GM19324 (cell line): ENCODE data around the gene PHF8.

Source experiments
- ATAC-seq: cut with Tn5 transposase; IDR thresholded peaks from one replicate; pipeline ENCODE4 v1.9.1; 2021; ENCODE audit warnings: mild to moderate bottlenecking, moderate library complexity; ENCODE audit not compliant: unreplicated experiment, low FRiP score

The PHF8 gene

GRCh38 chrX:54044126-54044876 is at the start of gene PHF8:
TSS of gene PHF8 (minus strand) at chrX:54044473. CDS start at chrX:54042728, 1,745 bp downstream.
- ATAC-seq = peak; percentile 87

- ATAC-seq = no peak
These were observed 49.3 kb upstream of the PHF8 start for GRCh38 chrX:54093571-54093970.

GRCh38 chrX:54093159-54093558 is 48.9 kb upstream of the PHF8 start:
- ATAC-seq = no peak

DNA sequence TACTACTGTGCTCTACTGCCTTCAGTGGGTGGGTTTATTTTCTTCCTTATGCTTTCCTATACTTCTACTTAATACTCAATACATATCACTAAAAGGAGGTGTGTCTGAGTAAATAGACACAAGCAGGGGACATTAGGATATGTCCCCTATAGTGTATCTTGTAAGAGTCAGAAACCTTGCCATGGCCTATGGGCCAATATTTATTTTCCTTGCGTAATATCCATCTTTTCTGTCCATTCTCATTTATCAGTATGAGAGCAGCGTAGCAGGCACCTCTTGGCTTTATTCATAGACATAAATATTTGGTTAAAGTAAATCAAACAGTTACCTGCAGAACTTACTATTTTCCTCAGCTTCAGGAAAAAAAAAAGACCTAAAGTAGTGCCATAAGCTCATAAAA is 46.6 kb upstream of the PHF8 start:
- no peak for ATAC-seq

GRCh38 chrX:54089191-54089590 is 44.9 kb upstream of the PHF8 start:
- no peak for ATAC-seq

GRCh38 chrX:54087661-54088060 is 43.4 kb upstream of the PHF8 start:
- ATAC-seq = no peak

GRCh38 chrX:54085666-54086065 is 41.4 kb upstream of the PHF8 start:
- no peak for ATAC-seq

GRCh38 chrX:54076903-54077302 is 32.6 kb upstream of the PHF8 start:
- no peak for ATAC-seq

DNA sequence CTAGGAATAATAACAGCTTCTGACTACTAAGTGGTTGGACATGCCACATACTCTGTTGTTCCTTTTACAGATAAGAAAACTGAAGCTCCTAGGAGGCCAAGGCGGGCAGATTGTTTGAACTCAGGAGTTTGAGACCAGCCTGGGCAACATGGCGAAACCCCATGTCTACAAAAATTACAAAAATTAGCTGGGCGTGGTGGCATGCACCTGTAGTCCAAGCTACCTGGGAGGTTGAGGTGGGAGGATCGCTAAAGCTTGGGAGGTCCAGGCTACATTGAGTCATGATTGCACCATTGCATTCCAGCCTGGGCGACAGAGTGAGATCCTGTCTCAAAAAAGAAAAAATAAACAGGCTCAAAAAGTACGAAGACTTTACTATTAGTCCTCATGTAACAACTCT is 30.6 kb upstream of the PHF8 start:
- no peak for ATAC-seq

- no peak for ATAC-seq
These were observed 23.5 kb upstream of the PHF8 start for GRCh38 chrX:54067766-54068165.

DNA sequence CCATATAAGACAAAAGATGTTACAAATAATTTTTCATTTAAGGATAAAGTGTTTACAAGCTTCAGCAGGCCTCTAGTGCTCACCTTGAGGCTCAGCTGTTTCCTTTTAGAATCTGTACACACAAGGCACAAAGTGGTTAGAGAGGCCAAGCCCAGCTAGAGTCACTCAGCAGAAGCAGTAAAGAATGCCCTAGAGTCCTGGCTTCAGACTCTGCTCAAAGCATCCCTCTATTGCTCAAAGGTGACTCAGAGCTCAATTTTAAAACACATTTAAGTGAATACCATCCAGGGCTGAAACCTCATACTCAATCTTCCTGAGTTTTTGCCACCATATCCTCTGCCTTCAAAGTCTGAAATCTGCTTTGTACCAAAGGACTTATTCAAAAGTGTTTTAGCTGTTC is 22.6 kb upstream of the PHF8 start:
- no peak for ATAC-seq

- ATAC-seq = no peak
These were observed 20.3 kb upstream of the PHF8 start for GRCh38 chrX:54064564-54064963.

DNA sequence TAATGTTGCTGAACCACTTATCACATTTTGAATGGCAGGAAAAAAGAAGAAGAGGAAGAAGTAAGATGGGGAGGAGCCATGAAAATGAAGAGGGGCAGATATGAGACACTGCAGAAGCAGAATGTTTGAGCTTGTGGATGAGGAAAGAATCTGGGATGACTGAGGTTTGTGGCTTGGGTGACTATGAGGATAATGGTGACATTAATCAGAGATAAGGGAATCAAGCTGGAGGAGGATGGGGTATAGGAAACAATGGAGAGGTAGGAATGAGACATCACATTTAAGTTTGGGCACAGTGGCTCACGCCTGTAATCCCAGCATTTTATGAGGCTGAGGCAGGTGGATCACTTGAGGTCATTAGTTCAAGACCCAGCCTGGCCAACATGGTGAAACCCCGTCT is 19.1 kb upstream of the PHF8 start:
- no peak for ATAC-seq

DNA sequence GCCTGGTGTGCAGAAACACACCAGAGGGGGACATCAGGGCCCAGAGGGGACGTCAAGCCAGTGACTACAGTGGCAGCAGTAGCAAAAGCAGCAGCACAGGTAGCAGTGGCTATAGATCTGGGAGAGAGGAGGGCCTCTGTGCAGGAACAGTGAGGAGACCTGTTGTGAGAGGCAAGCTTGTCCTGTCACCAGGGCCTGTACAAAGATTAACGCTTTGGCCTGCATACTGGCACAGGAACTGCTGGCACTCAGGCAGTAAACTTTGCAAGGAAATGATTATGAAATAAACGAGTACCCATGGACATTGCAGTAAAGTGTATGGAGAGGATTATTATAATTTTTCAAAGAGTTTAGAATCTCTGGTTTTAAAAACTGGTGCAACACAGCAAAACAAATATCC is 5.5 kb upstream of the PHF8 start:
- ATAC-seq = no peak

DNA sequence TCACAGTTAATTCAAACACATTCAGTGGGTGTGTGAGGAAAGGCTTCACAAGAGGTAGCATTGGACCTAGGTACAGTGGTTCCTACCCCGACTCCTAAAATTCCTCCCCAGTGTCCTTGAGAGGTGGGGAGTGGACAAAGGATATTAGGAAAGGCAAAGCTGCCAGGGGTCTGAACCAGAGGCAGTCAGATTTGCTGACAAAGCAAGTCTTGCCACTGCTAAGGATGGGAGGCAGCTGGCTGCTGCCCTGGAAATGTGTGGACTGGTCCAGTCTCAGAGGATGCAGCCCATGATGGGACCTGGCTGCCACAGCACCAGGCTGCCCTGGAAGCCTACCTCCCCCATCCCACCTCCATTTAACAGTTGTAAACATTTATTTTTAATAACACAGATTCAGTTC is 4.1 kb upstream of the PHF8 start:
- ATAC-seq = no peak

DNA sequence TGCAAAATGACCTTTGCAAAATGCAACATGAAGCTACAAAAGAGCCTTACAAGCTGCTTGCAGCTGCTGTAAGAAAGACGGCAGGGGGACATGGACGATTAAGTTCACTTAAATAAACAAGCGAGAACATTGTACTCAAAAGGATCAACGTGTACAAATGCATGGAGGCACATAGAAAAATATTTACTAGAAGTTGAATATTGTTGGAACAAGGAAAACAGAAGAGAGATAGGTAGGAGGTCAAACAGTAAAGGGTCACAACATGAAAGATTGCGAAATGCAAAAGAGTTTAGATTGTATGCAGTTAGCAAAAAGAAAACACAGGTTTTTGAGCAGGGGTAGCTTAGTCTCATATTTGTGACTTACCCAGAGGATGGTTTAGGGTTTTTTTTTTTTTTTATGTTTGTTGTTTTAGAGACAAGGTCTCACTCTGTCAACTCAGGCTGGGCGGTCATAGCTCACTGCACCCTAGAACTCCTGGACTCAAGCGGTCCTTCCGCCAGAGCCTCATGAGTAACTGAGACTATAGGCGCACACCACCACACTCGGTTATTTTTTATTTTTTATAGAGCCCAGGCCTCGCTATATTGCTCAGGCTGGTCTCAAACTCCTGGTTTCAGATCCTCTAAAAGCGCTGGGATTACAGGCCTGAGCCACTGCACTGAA is 1.4 kb upstream of the PHF8 start:
- no peak for ATAC-seq

DNA sequence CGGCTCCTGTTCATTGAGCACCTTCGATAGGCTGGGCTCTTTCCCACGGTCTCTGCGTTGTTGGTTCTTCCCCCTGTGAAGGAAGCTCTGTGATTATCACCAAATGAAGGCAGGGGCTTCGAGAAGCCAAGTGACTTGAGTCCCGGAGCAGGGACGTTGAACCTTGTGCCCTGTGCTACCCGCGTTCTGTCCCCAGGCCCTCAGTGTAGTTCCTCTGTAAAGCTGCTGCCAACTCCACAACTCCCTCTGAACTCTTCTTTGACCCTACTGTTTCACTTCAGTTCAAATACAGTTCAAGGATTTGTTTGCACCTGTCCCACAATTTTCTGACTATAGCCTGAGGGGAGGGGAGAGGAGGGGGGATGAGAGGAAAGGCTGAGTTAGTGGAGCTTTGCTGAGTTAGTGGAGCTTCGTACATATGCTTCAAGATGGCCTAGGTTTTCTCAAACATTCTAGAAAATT is 635 bp upstream of the PHF8 start:
- ATAC-seq = no peak

DNA sequence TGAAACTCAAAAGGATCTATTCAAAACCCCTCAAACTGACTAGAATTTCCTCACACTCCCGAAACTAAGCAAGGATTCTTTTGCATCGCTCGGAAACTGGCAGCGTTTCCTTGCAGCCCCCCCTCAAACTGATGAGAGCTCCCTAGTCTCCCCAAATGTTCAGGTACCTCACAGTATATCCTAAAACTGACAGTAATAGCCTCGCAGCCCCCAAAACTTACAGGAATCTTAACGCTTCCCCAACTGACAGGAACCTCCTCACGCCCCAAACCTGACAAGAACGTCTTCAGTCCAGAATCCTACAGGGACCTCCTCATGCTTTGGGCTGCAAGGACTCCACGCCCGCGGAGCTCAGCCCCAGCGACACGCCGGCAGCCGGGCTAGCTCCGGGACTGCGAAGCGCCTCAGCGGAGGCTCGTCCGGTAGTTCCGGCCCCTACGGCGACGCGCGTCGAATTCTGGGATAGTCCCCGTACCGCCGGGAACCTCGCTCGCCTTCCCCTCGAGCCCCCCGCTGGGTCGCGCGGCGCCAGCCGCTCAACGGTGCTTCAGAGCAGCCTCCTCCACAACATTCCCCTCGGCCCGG is 640 bp downstream of the PHF8 start:
- ATAC-seq = peak; percentile 27

- no peak for ATAC-seq
These were observed 1.2 kb downstream of the PHF8 start for GRCh38 chrX:54043056-54043455.

- no peak for ATAC-seq
These were observed 1.7 kb downstream of the PHF8 start for GRCh38 chrX:54042609-54043021.

- no peak for ATAC-seq
These were observed 13.9 kb downstream of the PHF8 start for GRCh38 chrX:54030329-54030728.
